ENCODE data around the gene FOXD1. TPM values are rescaled to one million over a fixed set of nuclear protein-coding genes. Genes with fewer than 3 reads are reported as not detected.

The FOXD1 gene
- total and polyA plus RNA-seq, 2 of the 8 experiments (the other 6 are each of a cell fraction or from before 2014, with no cell fraction given) = 0.11 to 1.1 TPM

GRCh38 chr5:73482383-73483136, 34.0 kb upstream of the FOXD1 start (continued):
- TF ChIP-seq CHD7 (IDR thresholded peaks at IDR 0.05; ENCODE audit: insufficient replicate concordance, low read length) (no peak), BACH1 (IDR thresholded peaks at IDR 0.05; ENCODE audit: low read length) (no peak), ATF3 (IDR thresholded peaks at IDR 0.05; ENCODE audit: insufficient read depth, low read depth, low read length) (no peak), E2F6 (IDR thresholded peaks at IDR 0.05) (no peak), RFX5 (IDR thresholded peaks at IDR 0.05; ENCODE audit: borderline replicate concordance, low read depth, low read length) (no peak), TAF7 (optimal IDR thresholded peaks at IDR 0.05; ENCODE audit: borderline replicate concordance, low read depth, low read length) (no peak), TEAD4 (IDR thresholded peaks at IDR 0.05; ENCODE audit: low read depth, low read length) (no peak), SP2 (IDR thresholded peaks at IDR 0.05; ENCODE audit: low read length) (no peak), CHD2 (IDR thresholded peaks at IDR 0.05; ENCODE audit: low read length) (no peak)

All from H1 (cell line).